ENCODE measurements around the gene DVL2.

DVL2 gene

DNA sequence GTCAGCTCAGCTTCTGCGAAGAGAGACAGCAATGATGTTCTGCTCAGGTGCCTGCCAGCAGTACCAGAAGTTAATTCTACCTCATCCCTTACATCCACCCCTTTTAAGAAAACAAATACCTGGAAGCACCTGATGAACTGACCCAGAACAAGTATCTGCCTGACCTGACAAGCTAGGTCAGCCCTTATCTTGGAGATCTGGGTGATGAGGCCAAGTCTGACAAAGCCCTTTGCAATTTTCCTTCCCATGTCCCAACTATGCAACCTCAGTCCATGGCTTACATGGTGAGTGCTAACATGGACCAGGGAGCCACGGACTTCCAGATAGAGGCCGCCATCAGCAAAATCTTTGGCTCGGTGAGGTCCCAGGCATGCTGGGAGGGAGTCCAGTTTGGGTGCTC, 10.9 kb downstream of the DVL2 start:
- TF ChIP-seq, protein P1, sequence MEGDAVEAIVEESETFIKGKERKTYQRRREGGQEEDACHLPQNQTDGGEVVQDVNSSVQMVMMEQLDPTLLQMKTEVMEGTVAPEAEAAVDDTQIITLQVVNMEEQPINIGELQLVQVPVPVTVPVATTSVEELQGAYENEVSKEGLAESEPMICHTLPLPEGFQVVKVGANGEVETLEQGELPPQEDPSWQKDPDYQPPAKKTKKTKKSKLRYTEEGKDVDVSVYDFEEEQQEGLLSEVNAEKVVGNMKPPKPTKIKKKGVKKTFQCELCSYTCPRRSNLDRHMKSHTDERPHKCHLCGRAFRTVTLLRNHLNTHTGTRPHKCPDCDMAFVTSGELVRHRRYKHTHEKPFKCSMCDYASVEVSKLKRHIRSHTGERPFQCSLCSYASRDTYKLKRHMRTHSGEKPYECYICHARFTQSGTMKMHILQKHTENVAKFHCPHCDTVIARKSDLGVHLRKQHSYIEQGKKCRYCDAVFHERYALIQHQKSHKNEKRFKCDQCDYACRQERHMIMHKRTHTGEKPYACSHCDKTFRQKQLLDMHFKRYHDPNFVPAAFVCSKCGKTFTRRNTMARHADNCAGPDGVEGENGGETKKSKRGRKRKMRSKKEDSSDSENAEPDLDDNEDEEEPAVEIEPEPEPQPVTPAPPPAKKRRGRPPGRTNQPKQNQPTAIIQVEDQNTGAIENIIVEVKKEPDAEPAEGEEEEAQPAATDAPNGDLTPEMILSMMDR (IDR thresholded peaks at IDR 0.05; ENCODE audit: insufficient read depth, low read length, poor library complexity, severe bottlenecking): no peak
- no peak for TF ChIP-seq EZH2phosphoT487 (conservative IDR thresholded peaks at IDR 0.05; ENCODE audit: low read length)
- H3K27ac ChIP-seq (ENCODE audit: low read depth, low read length): no peak overlapping the region
- no peak overlapping the region for H3K9ac ChIP-seq (ENCODE audit: low read length)
- no peak overlapping the region for H2AFZ ChIP-seq (ENCODE audit: low read depth, low read length, severe bottlenecking)
- no peaks in the 10 kb centered on the region for H4K20me1 ChIP-seq (ENCODE audit: low read depth, low read length)
- no peaks in the 10 kb centered on the region for H3K9me3 ChIP-seq (ENCODE audit: insufficient read depth, low read length)
- no peak overlapping the region for H3K4me3 ChIP-seq (ENCODE audit: insufficient read depth, low read length, poor library complexity, severe bottlenecking)
- H3F3A ChIP-seq (ENCODE audit: insufficient read depth): peaks cover 11% of the 10 kb centered on the region; the same call in 1 of the 2 replicates
- no peak overlapping the region for H3K4me2 ChIP-seq (ENCODE audit: low read depth, low read length, poor library complexity, severe bottlenecking)
- no peaks in the 10 kb centered on the region for H3K27me3 ChIP-seq (ENCODE audit: low read length)
- no peaks in the 10 kb centered on the region for H3K36me3 ChIP-seq (ENCODE audit: low read length)
- no peaks in the 10 kb centered on the region for H3K79me2 ChIP-seq (ENCODE audit: insufficient read depth, low read length)
- H3K9me2 ChIP-seq (replicated peaks; ENCODE audit: insufficient read depth, low read length): no peaks in the 10 kb centered on the region

DNA sequence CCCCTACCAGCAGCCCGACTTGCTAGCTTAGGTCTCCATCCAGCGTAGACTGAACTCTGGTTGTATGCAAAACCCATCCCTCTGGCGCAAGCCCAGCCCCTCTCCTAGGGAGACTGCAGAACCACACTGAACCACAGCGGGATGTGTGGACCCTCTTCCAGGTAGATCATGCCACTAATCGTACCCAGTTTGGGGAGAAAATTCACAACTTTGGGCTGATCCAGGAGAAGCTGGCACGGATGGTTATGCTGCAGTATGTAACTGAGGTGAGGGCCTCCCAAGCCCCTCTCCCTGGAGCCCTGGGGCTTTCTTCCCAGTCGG, 11.4 kb downstream of the DVL2 start:
- Histone ChIP-seq H3F3A (ENCODE audit: insufficient read depth) (peaks cover 11% of the 10 kb centered on the region; the same call in 1 of the 2 replicates), H3K79me2 (ENCODE audit: insufficient read depth, low read length) (no peaks in the 10 kb centered on the region), H3K9me2 (replicated peaks; ENCODE audit: insufficient read depth, low read length) (no peaks in the 10 kb centered on the region), H4K20me1 (ENCODE audit: low read depth, low read length) (no peaks in the 10 kb centered on the region), H3K36me3 (ENCODE audit: low read length) (no peaks in the 10 kb centered on the region), H3K9ac (ENCODE audit: low read length) (no peak overlapping the region), H3K4me2 (ENCODE audit: low read depth, low read length, poor library complexity, severe bottlenecking) (no peak overlapping the region), H2AFZ (ENCODE audit: low read depth, low read length, severe bottlenecking) (no peak overlapping the region), H3K9me3 (ENCODE audit: insufficient read depth, low read length) (no peaks in the 10 kb centered on the region), H3K27me3 (ENCODE audit: low read length) (no peaks in the 10 kb centered on the region), H3K4me3 (ENCODE audit: insufficient read depth, low read length, poor library complexity, severe bottlenecking) (no peak overlapping the region), H3K27ac (ENCODE audit: low read depth, low read length) (no peak overlapping the region)
- TF ChIP-seq EZH2phosphoT487 (conservative IDR thresholded peaks at IDR 0.05; ENCODE audit: low read length): no peak
- TF ChIP-seq, protein P1 (IDR thresholded peaks at IDR 0.05; ENCODE audit: insufficient read depth, low read length, poor library complexity, severe bottlenecking): no peak

GRCh38 chr17:7222093-7222971, 12.0 kb downstream of the DVL2 start:
- H3K9me2 ChIP-seq (replicated peaks; ENCODE audit: insufficient read depth, low read length): no peaks in the 10 kb centered on the region
- no peaks in the 10 kb centered on the region for H3K36me3 ChIP-seq (ENCODE audit: low read length)
- H4K20me1 ChIP-seq (ENCODE audit: low read depth, low read length): no peaks in the 10 kb centered on the region
- H3K27me3 ChIP-seq (ENCODE audit: low read length): no peaks in the 10 kb centered on the region
- no peak overlapping the region for H3K4me3 ChIP-seq (ENCODE audit: insufficient read depth, low read length, poor library complexity, severe bottlenecking)
- peaks cover 11% of the 10 kb centered on the region; the same call in 1 of the 2 replicates for H3F3A ChIP-seq (ENCODE audit: insufficient read depth)
- H3K4me2 ChIP-seq (ENCODE audit: low read depth, low read length, poor library complexity, severe bottlenecking): no peak overlapping the region
- H2AFZ ChIP-seq (ENCODE audit: low read depth, low read length, severe bottlenecking): no peak overlapping the region
- H3K9ac ChIP-seq (ENCODE audit: low read length): no peak overlapping the region
- H3K9me3 ChIP-seq (ENCODE audit: insufficient read depth, low read length): no peaks in the 10 kb centered on the region
- no peak overlapping the region for H3K27ac ChIP-seq (ENCODE audit: low read depth, low read length)
- no peaks in the 10 kb centered on the region for H3K79me2 ChIP-seq (ENCODE audit: insufficient read depth, low read length)
- TF ChIP-seq, protein P1 (IDR thresholded peaks at IDR 0.05; ENCODE audit: insufficient read depth, low read length, poor library complexity, severe bottlenecking): no peak
